Kidney (tissue), 14 donors: ENCODE data around the gene POGLUT3. TPM values are rescaled to one million over a fixed set of nuclear protein-coding genes. Genes with fewer than 3 reads are reported as not detected.

Source experiments
- DNase-seq, 5 donors: peaks; one replicate each; pipeline ENCODE4 v3.0.0-alpha.2; 2013 to 2020
- FAIRE-seq: peaks from 2 replicates; lab custom pipeline; 2012; peaks lifted over from hg19 to GRCh38; lab: Jason Lieb, UNC
- H3K27ac ChIP-seq, 2 donors: one replicate each; pipeline ENCODE4 v1.7.0; 2013; ENCODE audit warnings: low read depth in 2 of 2, low read length in 2 of 2, inconsistent platforms in 1 of 2
- H3K27me3 ChIP-seq: one replicate; pipeline ENCODE4 v1.7.1; 2013; ENCODE audit warnings: low read length, inconsistent platforms; ENCODE audit not compliant: control insufficient read depth, insufficient read depth
- H3K36me3 ChIP-seq, 3 donors: one replicate each; pipeline versions ENCODE4 v1.7.0 to v1.7.1; 2013; ENCODE audit warnings: low read length in 3 of 3, control low read depth in 1 of 3, inconsistent platforms in 1 of 3; ENCODE audit not compliant: insufficient read depth in 3 of 3, control insufficient read depth in 2 of 3
- H3K4me1 ChIP-seq, 3 donors: one replicate each; pipeline versions ENCODE4 v1.7.0 to v1.7.1; 2013; ENCODE audit warnings: low read length in 3 of 3, inconsistent platforms in 1 of 3, low read depth in 1 of 3; ENCODE audit not compliant: control insufficient read depth in 2 of 3, insufficient read depth in 2 of 3
- H3K4me3 ChIP-seq, 3 donors: one replicate each; pipeline versions ENCODE4 v1.7.0 to v1.8.1; 2013; ENCODE audit warnings: low read length in 3 of 3, control low read depth in 1 of 3, inconsistent platforms in 1 of 3
- H3K9ac ChIP-seq, 3 donors: one replicate each; pipeline versions ENCODE4 v1.7.0 to v1.7.1; 2013; ENCODE audit warnings: low read length in 3 of 3, control low read depth in 1 of 3, inconsistent platforms in 1 of 3
- H3K9me3 ChIP-seq, 3 donors: one replicate each; pipeline versions ENCODE4 v1.7.0 to v1.7.1; 2013; ENCODE audit warnings: low read length in 3 of 3, control low read depth in 1 of 3, inconsistent platforms in 1 of 3; ENCODE audit not compliant: control insufficient read depth in 2 of 3, insufficient read depth in 1 of 3
- CTCF ChIP-seq: IDR thresholded peaks from 3 replicates; pipeline ENCODE4 v1.5.1; 2012; ENCODE audit warnings: mild to moderate bottlenecking, moderate library complexity, borderline replicate concordance; ENCODE audit not compliant: insufficient read depth; ENCODE audit errors: extremely low read depth
- intact Hi-C: fragments of 100-400 bp; cut with DNase I; formaldehyde crosslinking; loops from one replicate; pipeline ENCODE4 v1.11.1; 2022
- polyA plus RNA-seq: library from polyadenylated mRNA; stranded (reverse); fragments of 350-450 nt; fragmentation: Illumina TruSeq; extraction: RNeasy Lipid Tissue Mini Kit (QIAGEN cat#74804); gene quantifications from one replicate; pipeline ENCODE4 v1.2.3, GENCODE V29; 2014; ENCODE audit warnings: low read depth, low replicate concordance; ENCODE audit not compliant: insufficient read depth
- total RNA-seq: library from RNA; stranded (reverse); fragmentation: NEBNext Ultra II Directional; extraction: Animal tissue kit (Norgen Biotek cat#: 25700); gene quantifications from one replicate; pipeline ENCODE4 v1.2.1, GENCODE V29; 2021
- donor health status: control.
- donor health status: control.
- donor health status: control.
- donor health status: control.
- donor health status: control.
- donor health status: DM: yes; HTN: yes; CAD: no.
- donor health status: Normal renal cell carcinoma (clear cell type).

Gene POGLUT3
- total and polyA plus RNA-seq, 2 donors from 2014 or later: 13.6 to 22.0 TPM

- no peak for TF ChIP-seq CTCF
- intact Hi-C loops: no loop called here
- H3K9ac ChIP-seq: no peak overlapping the region
- H3K27ac ChIP-seq: peak overlapping the region; percentile 99 to 100
- peaks cover 0 to 5% (median 0%) of the 10 kb centered on the region in 3 donors for H3K4me1 ChIP-seq
- no peak for DNase-seq
- H3K27me3 ChIP-seq: no peaks in the 10 kb centered on the region
- H3K9me3 ChIP-seq: no peaks in the 10 kb centered on the region
- peak overlapping the region in 1 of 3 donors; percentile 23 for H3K4me3 ChIP-seq
- no peak for FAIRE-seq
- H3K36me3 ChIP-seq: no peaks in the 10 kb centered on the region
Observed at GRCh38 chr11:108468478-108468864, 29.7 kb downstream of the POGLUT3 start.

DNA sequence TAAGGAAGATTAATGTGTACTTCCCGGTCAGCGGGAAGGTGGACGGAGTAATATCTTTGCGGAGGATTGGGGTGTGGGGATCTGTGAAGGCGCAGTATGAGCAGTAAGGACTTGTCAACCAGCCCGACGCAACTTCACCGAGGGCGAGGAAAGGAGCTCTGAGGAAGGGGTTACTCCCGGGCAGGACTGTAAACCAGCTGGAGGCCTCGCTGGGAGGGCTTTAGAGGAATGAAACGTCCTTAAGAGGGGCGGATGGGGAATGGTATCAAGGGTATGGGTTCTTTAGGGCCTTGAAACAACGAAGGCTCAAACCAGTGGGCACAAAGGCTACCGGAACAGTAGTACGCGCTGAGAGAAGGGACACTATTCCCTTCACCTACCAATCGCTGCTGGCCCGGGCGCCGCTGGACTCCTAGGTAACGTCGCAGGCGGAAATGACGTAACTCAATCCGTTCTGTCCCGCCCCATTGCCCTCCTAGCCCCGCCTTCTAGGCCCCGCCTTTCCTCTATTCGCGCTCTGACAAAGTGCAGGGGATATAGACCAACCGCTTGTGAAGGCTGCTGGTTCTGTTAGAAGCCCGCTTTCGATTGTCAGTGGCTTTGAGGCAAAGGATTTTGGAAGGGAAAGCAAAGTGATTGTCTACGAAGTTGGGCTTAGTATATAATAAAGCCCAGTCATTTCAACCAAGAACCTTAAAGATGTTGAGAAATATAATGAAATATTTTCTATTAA lies 30.9 kb downstream of the POGLUT3 start, which contains the start of gene C11orf65:
C11orf65 (minus strand) TSS at position 439 of the 733 bp plus-strand sequence. CDS start 5,970 bp downstream, outside the sequence.
- FAIRE-seq (peak; percentile 98), DNase-seq (peak; percentile 98 to 99 (median 99))
- Histone ChIP-seq H3K36me3 (no peaks in the 10 kb centered on the region), H3K27me3 (no peaks in the 10 kb centered on the region), H3K4me3 (peak within 1 kb of the TSS; percentile 90 to 93 (median 91)), H3K9me3 (no peaks in the 10 kb centered on the region), H3K27ac (peak within 1 kb of the TSS; percentile 99 to 100), H3K4me1 (no peaks in the 10 kb centered on the region), H3K9ac (peak within 1 kb of the TSS; percentile 91 to 100 (median 92))
- TF ChIP-seq CTCF: peak; percentile 9
- intact Hi-C loops: no loop called here

DNA sequence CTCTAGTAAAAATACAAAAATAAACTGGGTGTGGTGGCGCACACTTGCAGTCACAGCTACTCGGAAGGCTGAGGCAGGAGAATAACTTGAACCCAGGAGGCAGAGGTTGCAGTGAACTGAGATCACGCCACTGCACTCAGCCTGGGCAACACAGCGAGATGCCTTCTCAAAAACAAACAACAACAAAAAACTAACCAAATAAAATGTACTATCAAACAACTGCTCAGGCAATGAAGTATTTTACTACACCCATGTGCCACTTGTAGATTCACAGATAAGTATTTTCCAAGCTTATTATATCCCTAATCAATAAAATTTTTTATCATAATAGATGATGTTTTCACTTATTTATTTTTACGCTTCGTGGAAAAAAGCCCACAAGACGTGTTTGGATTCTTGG lies 31.8 kb downstream of the POGLUT3 start:
- TF ChIP-seq CTCF: no peak
- FAIRE-seq (peak; percentile 32), DNase-seq (peak in 2 of 5 donors; percentile 3 to 35)
- Histone ChIP-seq H3K4me1 (no peaks in the 10 kb centered on the region), H3K27ac (peak overlapping the region; percentile 99 to 100), H3K27me3 (no peaks in the 10 kb centered on the region), H3K36me3 (no peaks in the 10 kb centered on the region), H3K4me3 (peak overlapping the region; percentile 90 to 93 (median 91)), H3K9me3 (no peaks in the 10 kb centered on the region), H3K9ac (peak overlapping the region; percentile 91 to 100 (median 92))
- intact Hi-C loops: no loop called here
